MCF 10A (cell line): ENCODE measurements around the gene ADGRD1. TPM values are rescaled to one million over a fixed set of nuclear protein-coding genes. Genes with fewer than 3 reads are reported as not detected.

Experiments used
- BruUV-seq: library from RNA; stranded (reverse); fragments of 400-500 nt; replicated peaks from 2 replicates; lab custom pipeline; 2021; lab: Mats Ljungman, UMichigan
- CTCF ChIA-PET: fragments of 300-600 bp; sonication (Branson Sonifier 250); formaldehyde crosslinking; extraction: SDS; loops from one replicate; lab custom pipeline; 2021; ENCODE audit warnings: antibody characterized with exemption, inconsistent platforms; lab: Yijun Ruan, JAX
- POLR2A ChIA-PET: fragments of 300-600, 350-650 bp; sonication (Branson Sonifier 250); formaldehyde crosslinking; extraction: SDS; loops from one replicate; lab custom pipeline; 2020; ENCODE audit warnings: antibody characterized with exemption, inconsistent platforms; lab: Yijun Ruan, JAX
- DNase-seq: peaks from one replicate; pipeline ENCODE4 v3.0.0-alpha.2; 2018; ENCODE audit not compliant: unreplicated experiment
- H3K27ac Mint-ChIP-seq: one replicate; pipeline ENCODE4 v1.8.0; 2022; ENCODE audit warnings: mild to moderate bottlenecking, low read depth, mixed read lengths; ENCODE audit not compliant: unreplicated experiment
- H3K27me3 Mint-ChIP-seq: one replicate; pipeline ENCODE4 v1.8.0; 2022; ENCODE audit warnings: mixed read lengths; ENCODE audit not compliant: insufficient read depth, unreplicated experiment
- H3K36me3 Mint-ChIP-seq: one replicate; pipeline ENCODE4 v1.8.0; 2022; ENCODE audit warnings: mild to moderate bottlenecking, moderate library complexity, mixed read lengths; ENCODE audit not compliant: insufficient read depth, unreplicated experiment
- H3K4me1 Mint-ChIP-seq: one replicate; pipeline ENCODE4 v1.8.0; 2022; ENCODE audit warnings: mixed read lengths; ENCODE audit not compliant: insufficient read depth, unreplicated experiment
- H3K4me3 Mint-ChIP-seq: one replicate; pipeline ENCODE4 v1.8.0; 2022; ENCODE audit warnings: mild to moderate bottlenecking, moderate library complexity, mixed read lengths; ENCODE audit not compliant: unreplicated experiment
- H3K9me3 Mint-ChIP-seq: one replicate; pipeline ENCODE4 v1.8.0; 2022; ENCODE audit warnings: mixed read lengths; ENCODE audit not compliant: unreplicated experiment
- CTCF ChIP-seq: fragments of 200-600 bp; IDR thresholded peaks from one replicate; pipeline ENCODE4 v1.8.0; 2022; ENCODE audit warnings: antibody characterized with exemption, mild to moderate bottlenecking; ENCODE audit not compliant: unreplicated experiment
- intact Hi-C: fragments of 100-400 bp; cut with micrococcal nuclease; formaldehyde crosslinking; loops from 2 replicates; pipeline ENCODE4 v1.14.1; 2022
- total RNA-seq: library from RNA; stranded (reverse); gene quantifications from 2 replicates; pipeline ENCODE4 v1.2.3, GENCODE V29; 2022

The ADGRD1 gene
- total RNA-seq, 1 experiment from 2014 or later = 0.68 TPM

- POLR2A ChIA-PET = interaction anchor here (0.5 kb wide), 1 partner anchor 33 kb away, joined by 3 read pairs; no protein-coding TSS in a partner anchor
- no TSS peak for BruUV-seq
- CTCF ChIA-PET = interaction anchor here (0.7 to 1.1 kb wide), 2 partner anchors 8 to 16 kb away, joined by 3 read pairs; no protein-coding TSS in a partner anchor
- Mint-ChIP-seq H3K9me3 (no peaks in the 10 kb centered on the region), H3K36me3 (no peaks in the 10 kb centered on the region), H3K27me3 (peaks cover 3% of the 10 kb centered on the region), H3K4me3 (no peak overlapping the region), H3K4me1 (no peaks in the 10 kb centered on the region), H3K27ac (no peak overlapping the region)
- intact Hi-C loops = no loop called here
- no peak for DNase-seq
- TF ChIP-seq CTCF = no peak
These were observed 189.4 kb downstream of the ADGRD1 start for GRCh38 chr12:131142891-131143657.

GRCh38 chr12:131146173-131146675 is 192.5 kb downstream of the ADGRD1 start:
- peaks cover 13% of the 10 kb centered on the region for H3K27me3 Mint-ChIP-seq
- no peaks in the 10 kb centered on the region for H3K9me3 Mint-ChIP-seq
- no peak for TF ChIP-seq CTCF
- no TSS peak for BruUV-seq
- H3K4me3 Mint-ChIP-seq = no peak overlapping the region
- ChIA-PET CTCF (interaction anchor here (0.6 kb wide), 1 partner anchor 529 kb away, joined by 4 read pairs; no protein-coding TSS in a partner anchor), POLR2A (no interaction called here)
- H3K27ac Mint-ChIP-seq = no peak overlapping the region
- intact Hi-C loops = no loop called here
- no peaks in the 10 kb centered on the region for H3K4me1 Mint-ChIP-seq
- DNase-seq = no peak
- no peaks in the 10 kb centered on the region for H3K36me3 Mint-ChIP-seq

GRCh38 chr12:131147293-131147692 is 193.6 kb downstream of the ADGRD1 start:
- no peak for DNase-seq
- peaks cover 23% of the 10 kb centered on the region for H3K27me3 Mint-ChIP-seq
- H3K9me3 Mint-ChIP-seq = no peaks in the 10 kb centered on the region
- POLR2A ChIA-PET = no interaction called here
- BruUV-seq = no TSS peak
- CTCF ChIA-PET = no interaction called here
- no peaks in the 10 kb centered on the region for H3K4me1 Mint-ChIP-seq
- intact Hi-C loops = no loop called here
- H3K27ac Mint-ChIP-seq = no peak overlapping the region
- H3K4me3 Mint-ChIP-seq = no peak overlapping the region
- no peaks in the 10 kb centered on the region for H3K36me3 Mint-ChIP-seq
- TF ChIP-seq CTCF = no peak

GRCh38 chr12:131147894-131148293 is 194.2 kb downstream of the ADGRD1 start:
- DNase-seq = no peak
- no peak for TF ChIP-seq CTCF
- Mint-ChIP-seq H3K27me3 (peaks cover 29% of the 10 kb centered on the region), H3K36me3 (no peaks in the 10 kb centered on the region), H3K4me1 (no peaks in the 10 kb centered on the region), H3K27ac (no peak overlapping the region), H3K4me3 (no peak overlapping the region), H3K9me3 (no peaks in the 10 kb centered on the region)
- ChIA-PET POLR2A (no interaction called here), CTCF (no interaction called here)
- intact Hi-C loops = no loop called here
- BruUV-seq = no TSS peak
